Measurements from ENCODE around the gene UCP3.
A peak's percentile ranks its signal among the peaks of the same experiment; 100 is the strongest.

The UCP3 gene

GRCh38 chr11:74024261-74025029, 15.6 kb upstream of the UCP3 start:
- TF ChIP-seq, protein P1, sequence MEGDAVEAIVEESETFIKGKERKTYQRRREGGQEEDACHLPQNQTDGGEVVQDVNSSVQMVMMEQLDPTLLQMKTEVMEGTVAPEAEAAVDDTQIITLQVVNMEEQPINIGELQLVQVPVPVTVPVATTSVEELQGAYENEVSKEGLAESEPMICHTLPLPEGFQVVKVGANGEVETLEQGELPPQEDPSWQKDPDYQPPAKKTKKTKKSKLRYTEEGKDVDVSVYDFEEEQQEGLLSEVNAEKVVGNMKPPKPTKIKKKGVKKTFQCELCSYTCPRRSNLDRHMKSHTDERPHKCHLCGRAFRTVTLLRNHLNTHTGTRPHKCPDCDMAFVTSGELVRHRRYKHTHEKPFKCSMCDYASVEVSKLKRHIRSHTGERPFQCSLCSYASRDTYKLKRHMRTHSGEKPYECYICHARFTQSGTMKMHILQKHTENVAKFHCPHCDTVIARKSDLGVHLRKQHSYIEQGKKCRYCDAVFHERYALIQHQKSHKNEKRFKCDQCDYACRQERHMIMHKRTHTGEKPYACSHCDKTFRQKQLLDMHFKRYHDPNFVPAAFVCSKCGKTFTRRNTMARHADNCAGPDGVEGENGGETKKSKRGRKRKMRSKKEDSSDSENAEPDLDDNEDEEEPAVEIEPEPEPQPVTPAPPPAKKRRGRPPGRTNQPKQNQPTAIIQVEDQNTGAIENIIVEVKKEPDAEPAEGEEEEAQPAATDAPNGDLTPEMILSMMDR (conservative IDR thresholded peaks at IDR 0.05; ENCODE audit: low read length) = no peak
- peak; percentile 88 for DNase-seq (ENCODE audit: low read depth)
- H3K4me3 ChIP-seq (ENCODE audit: low read length) = no peak overlapping the region

DNA sequence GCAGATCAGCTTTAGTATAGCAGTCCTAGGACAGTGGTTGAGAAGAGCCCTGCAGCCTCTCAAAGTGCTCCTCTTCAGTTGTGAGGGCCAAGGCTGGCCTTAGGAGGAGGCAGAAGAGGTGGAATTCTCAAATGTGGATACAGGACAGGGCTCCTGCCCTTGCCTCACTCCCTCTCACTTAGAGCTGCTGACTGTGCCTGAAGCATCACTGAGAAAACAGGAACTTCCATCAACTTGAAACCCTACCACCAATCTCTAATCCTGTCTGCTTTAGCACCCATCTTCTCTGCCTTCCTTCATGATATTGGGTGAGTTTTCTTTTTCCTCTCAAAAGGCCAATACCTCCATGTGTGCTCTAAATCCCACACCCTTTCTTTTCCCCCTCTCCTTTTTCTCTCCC, 14.4 kb upstream of the UCP3 start:
- DNase-seq (ENCODE audit: low read depth) = no peak
- TF ChIP-seq, protein P1 (conservative IDR thresholded peaks at IDR 0.05; ENCODE audit: low read length) = no peak
- no peak overlapping the region for H3K4me3 ChIP-seq (ENCODE audit: low read length)

- no peak overlapping the region for H3K4me3 ChIP-seq (ENCODE audit: low read length)
- TF ChIP-seq, protein P1 (conservative IDR thresholded peaks at IDR 0.05; ENCODE audit: low read length) = no peak
- no peak for DNase-seq (ENCODE audit: low read depth)
These were observed 13.7 kb upstream of the UCP3 start for GRCh38 chr11:74022546-74022945.

- no peak overlapping the region for H3K4me3 ChIP-seq (ENCODE audit: low read length)
- DNase-seq (ENCODE audit: low read depth) = no peak
- TF ChIP-seq, protein P1 (conservative IDR thresholded peaks at IDR 0.05; ENCODE audit: low read length) = no peak
These were observed 13.1 kb upstream of the UCP3 start for GRCh38 chr11:74021998-74022397.

DNA sequence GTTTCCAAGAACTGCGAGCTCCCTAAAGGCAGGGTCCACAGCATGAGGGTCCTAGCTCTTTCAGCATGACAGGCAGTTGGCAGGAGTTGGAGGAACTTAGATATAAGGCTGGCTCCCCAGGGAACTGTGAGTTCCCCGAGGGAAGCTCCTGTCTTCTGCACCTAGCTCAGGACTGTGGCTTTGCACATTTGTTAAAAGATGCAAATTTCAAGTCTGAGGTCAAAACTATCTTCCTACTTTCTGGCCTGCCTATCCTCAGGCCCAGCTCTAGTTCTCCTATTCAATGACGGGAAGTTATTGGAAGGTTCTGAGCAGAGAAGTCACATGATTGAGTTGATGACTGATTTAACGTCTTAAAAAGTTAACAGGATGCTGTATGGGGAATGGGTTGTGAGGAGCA, 11.7 kb upstream of the UCP3 start:
- TF ChIP-seq, protein P1 (conservative IDR thresholded peaks at IDR 0.05; ENCODE audit: low read length) = no peak
- no peak for DNase-seq (ENCODE audit: low read depth)
- H3K4me3 ChIP-seq (ENCODE audit: low read length) = no peak overlapping the region

DNA sequence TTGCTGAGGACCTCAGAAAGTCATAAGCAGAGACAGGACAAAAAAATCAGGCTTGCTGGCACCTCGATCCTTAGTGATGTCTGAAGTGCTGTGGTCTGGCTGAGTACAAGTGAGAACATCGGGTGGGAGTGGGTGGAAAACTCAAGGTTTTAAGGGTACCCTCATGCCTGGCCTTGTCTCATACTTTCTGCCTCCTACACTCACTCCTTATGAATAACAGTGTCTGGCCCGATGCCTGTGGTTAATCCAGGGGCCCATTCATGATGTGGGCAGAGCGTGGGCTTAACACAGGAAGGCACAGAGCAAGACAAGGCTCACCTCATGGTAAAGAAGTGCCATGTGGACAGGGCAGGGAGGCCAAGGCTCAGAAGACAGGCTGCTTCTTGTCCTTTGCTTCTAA, 11.0 kb upstream of the UCP3 start:
- peak; percentile 6 for DNase-seq (ENCODE audit: low read depth)
- no peak overlapping the region for H3K4me3 ChIP-seq (ENCODE audit: low read length)
- TF ChIP-seq, protein P1 (conservative IDR thresholded peaks at IDR 0.05; ENCODE audit: low read length) = no peak

GRCh38 chr11:74019104-74019738, 10.3 kb upstream of the UCP3 start:
- TF ChIP-seq, protein P1 (conservative IDR thresholded peaks at IDR 0.05; ENCODE audit: low read length) = no peak
- H3K4me3 ChIP-seq (ENCODE audit: low read length) = no peak overlapping the region
- no peak for DNase-seq (ENCODE audit: low read depth)
